DOHH2 (cell line): ENCODE results near the gene BLID.

ENCODE experiments used
- H3F3A ChIP-seq: fragments of 200-600 bp; sonication (generic), shearing (Covaris generic); 2 replicates; pipeline ENCODE4 v1.6.0; 2016; ENCODE audit warnings: antibody characterized with exemption, mild to moderate bottlenecking; ENCODE audit not compliant: control insufficient read depth, insufficient read depth
- H3K27ac ChIP-seq: fragments of 200-600 bp; sonication (generic); 2 replicates; pipeline ENCODE4 v1.5.1; 2014; ENCODE audit warnings: low read depth, mild to moderate bottlenecking, low read length, moderate library complexity
- H3K27me3 ChIP-seq: fragments of 200-600 bp; sonication (generic); 2 replicates; pipeline ENCODE4 v1.6.1; 2014; ENCODE audit warnings: mild to moderate bottlenecking, low read length, mixed read lengths; ENCODE audit not compliant: control insufficient read depth
- H3K36me3 ChIP-seq: fragments of 200-600 bp; sonication (generic); 2 replicates; pipeline ENCODE4 v1.6.1; 2014; ENCODE audit warnings: mild to moderate bottlenecking, low read length, moderate library complexity, mixed read lengths; ENCODE audit not compliant: control insufficient read depth
- H3K4me1 ChIP-seq: fragments of 200-600 bp; sonication (generic); 2 replicates; pipeline ENCODE4 v1.6.1; 2014; ENCODE audit warnings: mild to moderate bottlenecking, low read length, mixed read lengths; ENCODE audit not compliant: control insufficient read depth
- H3K4me2 ChIP-seq: fragments of 200-600 bp; sonication (generic); 2 replicates; pipeline ENCODE4 v1.6.0; 2014; ENCODE audit warnings: mild to moderate bottlenecking, low read length, moderate library complexity
- H3K4me3 ChIP-seq: fragments of 200-600 bp; sonication (generic); 2 replicates; pipeline ENCODE4 v1.5.1; 2014; ENCODE audit warnings: mild to moderate bottlenecking, low read length, mixed read lengths
- H3K79me2 ChIP-seq: fragments of 200-600 bp; sonication (generic); 2 replicates; pipeline ENCODE4 v1.6.1; 2014; ENCODE audit warnings: mild to moderate bottlenecking, low read length, mixed read lengths; ENCODE audit not compliant: control insufficient read depth
- H3K9me2 ChIP-seq: fragments of 200-600 bp; sonication (generic); replicated peaks from 2 replicates; pipeline ENCODE4 v1.6.1; 2014; ENCODE audit warnings: mild to moderate bottlenecking, low read length, mixed read lengths; ENCODE audit not compliant: control insufficient read depth
- H3K9me3 ChIP-seq: fragments of 200-600 bp; sonication (generic); 2 replicates; pipeline ENCODE4 v1.6.1; 2014; ENCODE audit warnings: antibody characterized with exemption, low read length, mixed read lengths; ENCODE audit not compliant: control insufficient read depth, insufficient read depth
- H4K20me1 ChIP-seq: fragments of 200-600 bp; sonication (generic); 2 replicates; pipeline ENCODE4 v1.6.0; 2014; ENCODE audit warnings: low read depth, mild to moderate bottlenecking, antibody characterized with exemption, low read length, moderate library complexity; ENCODE audit not compliant: control insufficient read depth, insufficient read depth
- EZH2phosphoT487 ChIP-seq: fragments of 200-600 bp; sonication (generic); IDR thresholded peaks from 2 replicates; pipeline ENCODE4 v1.6.1; 2017; ENCODE audit warnings: borderline replicate concordance, mild to moderate bottlenecking, antibody characterized with exemption, low read length, moderate library complexity, mixed read lengths
- TF ChIP-seq, protein P1 (sequence below): fragments of 200-600 bp; sonication (generic); IDR thresholded peaks from one replicate; pipeline ENCODE4 v1.5.1; 2014; ENCODE audit warnings: antibody characterized with exemption, mild to moderate bottlenecking, low read depth, low read length; ENCODE audit not compliant: poor library complexity, severe bottlenecking

Gene BLID

GRCh38 chr11:122085712-122086111 lies 30.3 kb downstream of the BLID start:
- no peaks in the 10 kb centered on the region for H3K9me2 ChIP-seq
- no peak overlapping the region for H3K4me2 ChIP-seq
- TF ChIP-seq, protein P1, sequence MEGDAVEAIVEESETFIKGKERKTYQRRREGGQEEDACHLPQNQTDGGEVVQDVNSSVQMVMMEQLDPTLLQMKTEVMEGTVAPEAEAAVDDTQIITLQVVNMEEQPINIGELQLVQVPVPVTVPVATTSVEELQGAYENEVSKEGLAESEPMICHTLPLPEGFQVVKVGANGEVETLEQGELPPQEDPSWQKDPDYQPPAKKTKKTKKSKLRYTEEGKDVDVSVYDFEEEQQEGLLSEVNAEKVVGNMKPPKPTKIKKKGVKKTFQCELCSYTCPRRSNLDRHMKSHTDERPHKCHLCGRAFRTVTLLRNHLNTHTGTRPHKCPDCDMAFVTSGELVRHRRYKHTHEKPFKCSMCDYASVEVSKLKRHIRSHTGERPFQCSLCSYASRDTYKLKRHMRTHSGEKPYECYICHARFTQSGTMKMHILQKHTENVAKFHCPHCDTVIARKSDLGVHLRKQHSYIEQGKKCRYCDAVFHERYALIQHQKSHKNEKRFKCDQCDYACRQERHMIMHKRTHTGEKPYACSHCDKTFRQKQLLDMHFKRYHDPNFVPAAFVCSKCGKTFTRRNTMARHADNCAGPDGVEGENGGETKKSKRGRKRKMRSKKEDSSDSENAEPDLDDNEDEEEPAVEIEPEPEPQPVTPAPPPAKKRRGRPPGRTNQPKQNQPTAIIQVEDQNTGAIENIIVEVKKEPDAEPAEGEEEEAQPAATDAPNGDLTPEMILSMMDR, result no peak
- no peak for TF ChIP-seq EZH2phosphoT487
- no peak overlapping the region for H3K27ac ChIP-seq
- no peaks in the 10 kb centered on the region for H3K36me3 ChIP-seq
- no peaks in the 10 kb centered on the region for H3F3A ChIP-seq
- H3K79me2 ChIP-seq, result no peaks in the 10 kb centered on the region
- H3K4me1 ChIP-seq, result no peaks in the 10 kb centered on the region
- no peaks in the 10 kb centered on the region for H3K27me3 ChIP-seq
- no peaks in the 10 kb centered on the region for H3K9me3 ChIP-seq
- H4K20me1 ChIP-seq, result no peaks in the 10 kb centered on the region
- H3K4me3 ChIP-seq, result no peak overlapping the region

- H4K20me1 ChIP-seq, result no peaks in the 10 kb centered on the region
- no peak for TF ChIP-seq EZH2phosphoT487
- TF ChIP-seq, protein P1, result no peak
- no peak overlapping the region for H3K4me2 ChIP-seq
- no peak overlapping the region for H3K4me3 ChIP-seq
- H3K27me3 ChIP-seq, result no peaks in the 10 kb centered on the region
- H3K9me3 ChIP-seq, result no peaks in the 10 kb centered on the region
- no peaks in the 10 kb centered on the region for H3K9me2 ChIP-seq
- no peaks in the 10 kb centered on the region for H3K4me1 ChIP-seq
- H3K27ac ChIP-seq, result no peak overlapping the region
- H3K79me2 ChIP-seq, result no peaks in the 10 kb centered on the region
- H3K36me3 ChIP-seq, result no peaks in the 10 kb centered on the region
- H3F3A ChIP-seq, result no peaks in the 10 kb centered on the region
Measured at GRCh38 chr11:122085264-122085663, 30.8 kb downstream of the BLID start.

GRCh38 chr11:122082205-122082604 lies 33.8 kb downstream of the BLID start:
- no peaks in the 10 kb centered on the region for H3K9me3 ChIP-seq
- no peaks in the 10 kb centered on the region for H3F3A ChIP-seq
- H3K27me3 ChIP-seq, result no peaks in the 10 kb centered on the region
- no peak overlapping the region for H3K27ac ChIP-seq
- H3K36me3 ChIP-seq, result no peaks in the 10 kb centered on the region
- no peak overlapping the region for H3K4me3 ChIP-seq
- no peak overlapping the region for H3K4me2 ChIP-seq
- TF ChIP-seq, protein P1, result no peak
- TF ChIP-seq EZH2phosphoT487, result no peak
- H3K4me1 ChIP-seq, result no peaks in the 10 kb centered on the region
- H3K9me2 ChIP-seq, result no peaks in the 10 kb centered on the region
- H3K79me2 ChIP-seq, result no peaks in the 10 kb centered on the region
- no peaks in the 10 kb centered on the region for H4K20me1 ChIP-seq

GRCh38 chr11:122081073-122081472 lies 34.9 kb downstream of the BLID start:
- H3K79me2 ChIP-seq, result no peaks in the 10 kb centered on the region
- H3K4me2 ChIP-seq, result no peak overlapping the region
- no peaks in the 10 kb centered on the region for H3K4me1 ChIP-seq
- no peaks in the 10 kb centered on the region for H4K20me1 ChIP-seq
- H3K27ac ChIP-seq, result no peak overlapping the region
- no peaks in the 10 kb centered on the region for H3K9me2 ChIP-seq
- no peak overlapping the region for H3K4me3 ChIP-seq
- H3K9me3 ChIP-seq, result no peaks in the 10 kb centered on the region
- H3F3A ChIP-seq, result no peaks in the 10 kb centered on the region
- H3K36me3 ChIP-seq, result no peaks in the 10 kb centered on the region
- no peaks in the 10 kb centered on the region for H3K27me3 ChIP-seq
- TF ChIP-seq, protein P1, result no peak
- no peak for TF ChIP-seq EZH2phosphoT487
